HG02981 (cell line): ENCODE data around the gene UBE2M.
"Not testable (repeated sequence)": the region's sequence is repeated elsewhere in the genome, so short reads cannot be mapped to it uniquely, and the experiment has no call there.

Experiments used
- ATAC-seq: cut with Tn5 transposase; IDR thresholded peaks from one replicate; pipeline ENCODE4 v1.9.1; 2021; ENCODE audit warnings: mild to moderate bottlenecking, moderate library complexity; ENCODE audit not compliant: unreplicated experiment

Gene UBE2M

DNA sequence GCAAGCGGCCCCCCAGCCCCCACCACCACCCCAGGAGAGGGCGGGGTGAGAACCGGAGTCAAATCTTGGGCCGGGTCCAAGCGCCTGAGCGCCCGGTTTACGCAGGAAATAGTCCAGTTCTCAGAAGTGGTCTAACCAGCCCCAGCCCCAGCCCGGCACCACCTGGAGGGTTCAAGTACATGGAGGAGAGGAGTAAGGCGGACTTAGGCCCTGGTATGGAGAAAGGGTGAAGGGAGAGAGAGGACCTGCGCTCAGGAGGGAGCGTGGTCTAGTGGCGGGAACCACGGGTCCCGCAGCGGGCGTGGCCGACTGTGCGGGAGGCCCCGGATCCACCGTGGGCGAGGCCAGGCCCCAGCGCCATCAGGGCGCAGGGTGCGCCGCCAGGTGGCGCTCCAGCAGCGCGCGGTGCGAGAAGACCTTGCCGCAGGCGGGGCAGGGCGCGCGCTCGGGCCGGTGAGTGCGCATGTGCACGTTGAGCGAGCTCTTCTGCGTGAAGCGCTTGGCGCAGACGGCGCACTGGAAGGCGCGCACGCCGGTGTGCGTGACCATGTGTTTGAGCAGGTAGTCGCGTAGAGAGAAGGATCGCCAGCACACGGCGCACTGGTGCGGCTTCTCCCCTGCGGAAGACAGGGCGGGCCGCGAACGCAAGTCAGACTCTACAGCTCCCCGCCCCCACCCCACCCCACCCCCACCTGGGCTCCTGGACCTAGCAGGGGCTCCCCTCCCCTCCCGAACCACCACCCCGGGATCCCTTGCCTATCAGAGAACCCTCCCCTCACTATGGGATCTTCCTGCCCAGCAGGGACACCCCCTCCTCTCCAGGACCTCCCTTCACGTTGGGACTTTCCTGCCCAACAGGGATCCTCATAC is 44.5 kb downstream of the UBE2M start:
- peak; percentile 72 for ATAC-seq

DNA sequence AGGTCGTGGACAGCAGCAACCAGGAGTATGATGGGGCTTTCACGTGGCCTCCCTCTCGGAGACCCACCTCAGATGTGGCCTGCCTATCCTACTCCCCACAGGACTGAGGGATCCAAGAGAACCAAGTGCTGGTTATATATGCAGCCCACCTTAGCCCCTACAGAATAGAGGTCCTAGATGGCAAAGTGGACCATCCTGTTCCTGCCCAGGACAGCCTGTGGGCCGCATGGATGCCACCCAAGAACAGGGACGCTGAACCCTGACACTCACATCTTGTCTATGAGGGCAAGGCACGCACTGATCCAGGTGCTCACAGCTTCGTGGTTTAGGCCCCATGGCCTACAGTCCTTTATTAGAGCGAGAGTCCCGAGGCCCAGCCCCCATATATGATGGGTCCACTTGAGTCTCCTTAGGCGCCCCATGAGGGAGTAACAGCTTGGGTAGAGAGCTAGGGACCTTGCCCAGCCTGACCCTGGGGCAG is 45.2 kb downstream of the UBE2M start:
- ATAC-seq: no peak

DNA sequence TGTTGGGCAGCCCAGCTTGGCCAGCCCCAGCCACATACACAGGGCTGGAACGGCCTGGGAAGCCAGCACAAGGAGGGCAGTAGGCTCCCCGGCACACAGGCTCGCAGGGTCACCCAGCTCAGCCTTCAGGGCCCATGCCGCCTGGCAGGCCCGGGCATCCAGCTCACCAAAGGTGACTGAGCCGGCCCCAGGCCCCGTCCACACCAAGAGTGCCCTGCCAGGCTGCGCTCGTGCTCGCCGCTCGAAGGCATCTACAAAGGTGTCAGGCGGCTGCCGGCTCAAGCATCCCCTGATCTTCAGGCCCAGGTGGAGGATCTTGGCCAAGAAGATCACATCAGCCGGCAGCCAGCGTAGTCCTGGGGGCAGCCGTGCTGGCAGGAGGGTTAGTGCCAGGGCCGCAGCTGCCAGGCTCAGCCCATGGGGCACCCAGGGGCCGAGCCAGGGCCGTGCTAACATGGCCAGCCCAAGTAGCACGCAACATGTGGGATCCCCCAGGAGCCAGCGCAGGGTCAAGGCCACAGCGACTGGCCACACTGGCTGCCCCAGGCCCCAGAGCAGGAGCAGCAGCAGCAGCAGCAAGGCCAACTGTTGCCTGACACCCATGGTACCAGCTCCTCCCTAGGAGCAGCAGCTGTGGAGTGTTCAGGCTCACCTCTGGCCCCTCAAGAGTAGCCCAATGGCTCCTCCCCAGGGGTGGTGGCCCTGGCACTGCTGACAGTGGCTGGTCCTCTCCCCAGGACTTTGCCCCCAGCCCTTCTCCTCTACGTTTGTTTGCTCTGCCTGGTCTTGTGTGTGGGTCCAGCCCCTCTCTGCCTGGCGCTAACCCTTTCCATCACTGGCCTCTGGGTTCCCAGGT is 46.8 kb downstream of the UBE2M start, which contains the start of gene SLC27A5:
TSS of gene SLC27A5 (minus strand) at position 640 of the 856 bp plus-strand sequence. CDS start at position 603, 37 bp downstream.
- ATAC-seq: no peak

DNA sequence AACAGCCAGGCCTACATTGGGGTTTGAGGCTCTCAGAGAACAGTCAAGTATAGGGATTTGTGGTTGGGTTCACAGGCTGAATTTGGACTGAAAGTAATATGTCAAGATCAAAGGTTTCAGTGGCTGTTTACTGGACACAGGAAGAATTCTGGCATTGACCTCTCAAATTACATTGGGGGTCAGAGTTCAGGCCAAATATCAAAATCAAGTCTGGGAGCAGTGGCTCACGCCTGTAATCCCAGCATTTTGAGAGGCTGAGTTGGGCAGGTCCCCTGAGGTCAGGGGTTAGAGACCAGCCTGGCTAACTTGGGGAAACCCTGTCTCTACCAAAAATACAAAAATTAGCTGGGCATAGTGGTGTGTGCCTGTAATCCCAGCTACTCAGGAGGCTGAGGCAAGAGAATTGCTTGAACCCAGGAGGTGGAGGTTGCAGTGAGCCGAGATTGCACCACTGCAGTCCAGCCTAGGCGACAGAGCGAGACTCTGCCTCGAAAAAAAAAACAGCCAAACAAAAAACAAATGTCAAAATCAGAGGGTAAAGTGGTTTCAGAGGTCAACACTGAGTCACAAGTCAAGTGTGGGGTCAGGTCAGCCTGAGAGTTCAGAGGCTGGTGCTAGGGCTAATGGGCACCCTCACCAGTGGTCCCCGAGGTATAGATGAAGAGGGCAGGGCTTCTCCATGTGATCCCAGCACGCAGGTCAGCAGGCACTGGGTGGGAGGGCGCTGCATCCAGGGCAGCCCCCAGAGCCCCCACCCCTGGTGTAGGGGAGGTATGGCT is 48.1 kb downstream of the UBE2M start:
- no peak for ATAC-seq

DNA sequence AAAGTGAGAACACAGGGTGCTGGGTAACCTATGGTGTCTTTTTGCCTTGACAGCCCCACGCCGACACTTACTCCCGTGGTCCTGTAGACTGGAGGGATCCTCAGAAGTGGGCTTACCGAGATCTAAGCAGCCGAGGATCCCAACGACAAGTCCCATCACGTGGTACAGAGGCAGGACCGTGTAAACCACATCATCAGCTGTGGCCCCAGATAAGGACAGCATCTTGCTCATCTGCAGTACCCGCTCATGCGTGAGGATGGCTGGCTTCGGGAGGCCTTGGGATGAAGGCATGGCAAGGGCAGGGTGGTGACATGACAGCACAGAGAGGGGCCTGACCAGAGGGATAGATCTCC is 48.7 kb downstream of the UBE2M start:
- ATAC-seq: no peak

DNA sequence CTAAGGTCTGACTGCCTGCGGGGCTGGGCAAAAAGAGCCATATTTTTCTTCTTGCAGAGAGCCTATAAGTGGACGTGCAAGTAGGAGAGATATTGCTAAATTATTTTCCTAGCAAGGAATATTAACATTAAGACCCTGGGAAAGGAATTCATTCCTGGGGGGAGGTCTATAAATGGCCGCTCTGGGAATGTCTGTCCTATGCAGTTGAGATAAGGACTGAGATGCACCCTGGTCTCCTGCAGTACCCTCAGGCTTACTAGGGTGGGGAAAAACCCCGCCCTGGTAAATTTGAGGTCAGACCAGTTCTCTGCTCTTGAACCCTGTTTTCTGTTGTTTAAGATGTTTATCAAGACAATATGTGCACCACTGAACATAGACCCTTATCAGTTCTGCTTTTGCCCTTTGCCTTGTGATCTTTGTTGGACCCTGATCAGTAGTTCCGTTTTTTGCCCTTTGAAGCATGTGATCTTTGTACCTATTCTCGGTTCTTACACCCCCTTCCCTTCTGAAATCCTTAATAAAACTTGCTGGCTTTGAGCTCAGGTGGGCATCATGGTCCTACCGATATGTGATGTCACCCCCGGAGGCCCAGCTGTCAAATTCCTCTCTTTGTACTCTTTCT is 50.7 kb downstream of the UBE2M start:
- ATAC-seq: not testable (repeated sequence)
